Measurements from ENCODE around the gene GRIPAP1. TPM values are rescaled to one million over a fixed set of nuclear protein-coding genes. Genes with fewer than 3 reads are reported as not detected.

Gene GRIPAP1
- total RNA-seq, 1 donor from 2014 or later = 10.4 TPM

DNA sequence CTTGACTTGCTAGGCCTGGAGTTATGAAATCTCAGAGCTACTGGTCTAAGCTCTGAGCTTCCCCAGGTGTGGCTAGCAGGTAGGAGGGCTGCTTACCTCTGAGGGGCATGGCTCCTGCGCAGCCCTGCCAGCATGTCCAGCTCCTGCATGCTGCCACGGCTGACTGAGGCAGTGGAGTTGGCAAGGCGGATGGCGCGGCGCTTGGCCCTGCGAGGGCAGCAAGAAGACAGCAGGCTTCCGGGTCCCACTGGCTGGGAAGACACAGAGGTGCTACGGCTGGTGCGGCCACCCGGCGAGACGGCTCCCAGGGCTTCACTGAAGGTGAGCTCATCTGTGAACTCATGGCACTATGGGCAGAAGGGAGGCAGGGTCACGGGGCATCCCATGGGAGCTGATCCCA lies 36.1 kb downstream of the GRIPAP1 start:
- H3K4me1 ChIP-seq (ENCODE audit: control insufficient read depth in 3 of 3, insufficient read depth in 3 of 3, low read length in 3 of 3) = no peaks in the 10 kb centered on the region
- no peaks in the 10 kb centered on the region for H3K27me3 ChIP-seq (ENCODE audit: control insufficient read depth in 3 of 3, insufficient read depth in 3 of 3, low read length in 3 of 3)
- no peak overlapping the region for H3K9ac ChIP-seq (ENCODE audit: low read depth in 1 of 3, low read length in 3 of 3)
- no peaks in the 10 kb centered on the region for H3K36me3 ChIP-seq (ENCODE audit: control insufficient read depth in 3 of 3, insufficient read depth in 3 of 3, low read length in 3 of 3)
- H3K27ac ChIP-seq (ENCODE audit: low read depth, low read length) = no peak overlapping the region
- no peaks in the 10 kb centered on the region for H3K9me3 ChIP-seq (ENCODE audit: control insufficient read depth in 3 of 3, low read length in 3 of 3)
- H3K4me3 ChIP-seq (ENCODE audit: low read length in 3 of 3) = no peak overlapping the region

DNA sequence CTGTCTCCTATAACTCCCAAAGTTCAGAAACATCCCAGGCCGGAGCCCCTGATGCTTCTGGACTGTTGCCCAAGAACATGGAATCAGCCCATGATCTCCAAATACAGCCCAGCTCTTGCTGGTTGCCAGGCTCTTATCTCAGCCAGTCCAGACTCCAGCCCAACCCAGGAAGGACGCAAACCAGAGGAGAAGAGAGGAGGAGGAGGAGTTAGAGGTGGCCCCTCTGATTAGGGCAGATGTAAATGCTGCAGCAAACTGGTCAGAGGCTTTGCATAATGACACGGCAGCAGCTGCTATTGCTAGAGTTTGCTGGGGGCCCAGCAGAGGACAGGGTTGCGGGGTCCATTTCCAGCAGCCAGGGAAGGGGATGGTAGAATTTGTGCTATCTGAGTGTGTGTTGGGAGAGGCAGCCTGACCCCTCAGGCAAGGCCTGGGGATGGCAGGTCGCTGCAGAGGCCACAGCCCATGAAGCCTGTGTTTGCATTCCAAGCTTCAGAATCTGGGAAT lies 40.4 kb downstream of the GRIPAP1 start:
- Histone ChIP-seq H3K27ac (ENCODE audit: low read depth, low read length) (no peak overlapping the region), H3K27me3 (ENCODE audit: control insufficient read depth in 3 of 3, insufficient read depth in 3 of 3, low read length in 3 of 3) (no peaks in the 10 kb centered on the region), H3K4me1 (ENCODE audit: control insufficient read depth in 3 of 3, insufficient read depth in 3 of 3, low read length in 3 of 3) (peaks cover 6 to 7% (median 7%) of the 10 kb centered on the region in 3 donors), H3K9ac (ENCODE audit: low read depth in 1 of 3, low read length in 3 of 3) (no peak overlapping the region), H3K36me3 (ENCODE audit: control insufficient read depth in 3 of 3, insufficient read depth in 3 of 3, low read length in 3 of 3) (no peaks in the 10 kb centered on the region), H3K9me3 (ENCODE audit: control insufficient read depth in 3 of 3, low read length in 3 of 3) (no peaks in the 10 kb centered on the region), H3K4me3 (ENCODE audit: low read length in 3 of 3) (no peak overlapping the region)

DNA sequence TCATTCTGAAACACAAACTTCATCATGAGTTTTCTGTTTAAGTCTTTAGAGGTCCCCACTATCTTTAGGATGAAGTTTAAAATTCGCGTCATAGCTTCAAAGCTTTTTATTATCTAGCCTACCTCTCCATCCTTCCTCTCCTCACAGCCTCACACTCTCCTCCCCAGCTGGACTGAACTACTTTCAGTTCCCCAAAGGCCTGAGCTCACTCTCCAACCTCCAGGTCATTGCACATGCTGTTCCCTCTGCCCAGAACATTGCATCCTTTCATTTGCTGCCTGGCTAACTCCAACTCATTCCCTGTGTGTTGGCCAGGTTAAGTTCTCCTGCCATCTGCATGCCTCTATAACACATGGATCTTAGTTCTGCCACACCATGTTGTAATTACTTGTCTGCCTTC lies 41.8 kb downstream of the GRIPAP1 start:
- Histone ChIP-seq H3K4me1 (ENCODE audit: control insufficient read depth in 3 of 3, insufficient read depth in 3 of 3, low read length in 3 of 3) (peaks cover 19 to 20% (median 20%) of the 10 kb centered on the region in 3 donors), H3K27ac (ENCODE audit: low read depth, low read length) (no peak overlapping the region), H3K27me3 (ENCODE audit: control insufficient read depth in 3 of 3, insufficient read depth in 3 of 3, low read length in 3 of 3) (no peaks in the 10 kb centered on the region), H3K9ac (ENCODE audit: low read depth in 1 of 3, low read length in 3 of 3) (no peak overlapping the region), H3K9me3 (ENCODE audit: control insufficient read depth in 3 of 3, low read length in 3 of 3) (no peaks in the 10 kb centered on the region), H3K4me3 (ENCODE audit: low read length in 3 of 3) (no peak overlapping the region), H3K36me3 (ENCODE audit: control insufficient read depth in 3 of 3, insufficient read depth in 3 of 3, low read length in 3 of 3) (peaks cover 0 to 5% (median 0%) of the 10 kb centered on the region in 3 donors)

DNA sequence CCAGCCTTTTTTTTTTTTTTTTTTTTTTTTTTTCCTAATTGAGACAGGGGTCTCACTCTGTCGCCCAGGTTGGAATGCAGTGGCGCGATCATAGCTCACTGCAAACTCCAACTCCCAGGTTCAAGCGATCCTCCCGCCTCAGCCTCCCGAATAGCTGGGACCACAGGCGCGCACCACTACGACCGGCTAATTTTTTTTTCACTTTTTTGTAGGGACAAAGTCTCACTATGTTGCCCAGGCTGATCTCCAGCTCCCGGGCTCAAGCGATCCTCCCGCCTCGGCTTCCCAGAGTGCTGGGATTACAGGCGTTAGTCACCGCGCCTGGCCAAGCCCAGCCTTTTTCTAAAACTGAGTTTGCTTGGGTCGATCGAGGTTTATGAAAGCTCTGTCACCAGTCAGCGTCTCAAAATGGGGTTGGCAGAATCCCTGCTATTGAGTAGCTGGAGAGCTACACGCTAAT lies 43.4 kb downstream of the GRIPAP1 start:
- no peaks in the 10 kb centered on the region for H3K9me3 ChIP-seq (ENCODE audit: control insufficient read depth in 3 of 3, low read length in 3 of 3)
- H3K9ac ChIP-seq (ENCODE audit: low read depth in 1 of 3, low read length in 3 of 3) = peak overlapping the region; percentile 59 to 89 (median 85)
- peaks cover 30 to 35% (median 33%) of the 10 kb centered on the region in 3 donors for H3K4me1 ChIP-seq (ENCODE audit: control insufficient read depth in 3 of 3, insufficient read depth in 3 of 3, low read length in 3 of 3)
- H3K4me3 ChIP-seq (ENCODE audit: low read length in 3 of 3) = peak overlapping the region; percentile 65 to 72 (median 66)
- H3K27me3 ChIP-seq (ENCODE audit: control insufficient read depth in 3 of 3, insufficient read depth in 3 of 3, low read length in 3 of 3) = peaks cover 0 to 4% (median 0%) of the 10 kb centered on the region in 3 donors
- H3K27ac ChIP-seq (ENCODE audit: low read depth, low read length) = peak overlapping the region; percentile 97
- H3K36me3 ChIP-seq (ENCODE audit: control insufficient read depth in 3 of 3, insufficient read depth in 3 of 3, low read length in 3 of 3) = peaks cover 0 to 13% (median 0%) of the 10 kb centered on the region in 3 donors

DNA sequence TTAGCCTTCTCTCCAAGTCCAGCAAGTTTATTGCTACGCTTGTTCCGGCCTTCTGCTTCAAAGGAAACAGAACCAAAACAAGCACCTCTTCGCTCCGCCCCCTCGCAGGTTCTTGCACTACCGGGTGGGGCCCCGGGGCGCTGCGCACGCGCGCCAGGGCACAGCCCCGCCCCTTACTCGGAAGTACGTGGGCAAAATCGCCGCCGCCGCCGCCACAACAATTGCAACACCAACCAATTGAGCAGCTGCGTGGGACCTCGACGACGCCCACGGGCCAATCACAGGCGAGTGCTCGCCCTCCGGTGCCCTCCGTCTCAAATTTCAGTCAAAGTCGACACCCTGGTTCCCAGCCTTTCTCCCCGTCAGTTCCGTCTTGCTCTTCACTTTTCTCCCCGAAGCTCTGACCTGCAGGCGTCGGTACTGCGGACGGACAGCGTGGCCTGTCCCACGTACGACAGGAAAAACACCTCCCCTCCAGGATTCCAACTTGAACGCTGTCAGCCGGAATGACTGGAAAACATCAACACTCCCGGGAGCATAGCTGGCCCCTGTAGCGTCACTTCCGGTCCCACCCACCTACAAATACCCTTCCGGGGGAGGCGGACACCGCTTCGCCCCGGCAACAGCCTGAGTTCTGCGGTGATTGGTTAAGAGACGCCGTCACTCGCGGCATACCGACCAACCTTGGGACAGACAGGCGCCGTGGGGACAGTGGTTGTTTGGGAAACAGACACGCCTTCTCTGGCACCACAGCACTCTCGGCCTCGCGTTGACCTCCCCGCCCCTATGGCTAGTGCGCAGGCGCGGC lies 44.0 kb downstream of the GRIPAP1 start:
- peak overlapping the region; percentile 83 to 85 (median 84) for H3K4me3 ChIP-seq (ENCODE audit: low read length in 3 of 3)
- H3K27ac ChIP-seq (ENCODE audit: low read depth, low read length) = peak overlapping the region; percentile 97
- H3K36me3 ChIP-seq (ENCODE audit: control insufficient read depth in 3 of 3, insufficient read depth in 3 of 3, low read length in 3 of 3) = peaks cover 0 to 13% (median 0%) of the 10 kb centered on the region in 3 donors
- no peaks in the 10 kb centered on the region for H3K9me3 ChIP-seq (ENCODE audit: control insufficient read depth in 3 of 3, low read length in 3 of 3)
- H3K9ac ChIP-seq (ENCODE audit: low read depth in 1 of 3, low read length in 3 of 3) = peak overlapping the region; percentile 89 to 96 (median 89)
- peaks cover 0 to 4% (median 0%) of the 10 kb centered on the region in 3 donors for H3K27me3 ChIP-seq (ENCODE audit: control insufficient read depth in 3 of 3, insufficient read depth in 3 of 3, low read length in 3 of 3)
- peaks cover 36 to 40% (median 37%) of the 10 kb centered on the region in 3 donors for H3K4me1 ChIP-seq (ENCODE audit: control insufficient read depth in 3 of 3, insufficient read depth in 3 of 3, low read length in 3 of 3)

DNA sequence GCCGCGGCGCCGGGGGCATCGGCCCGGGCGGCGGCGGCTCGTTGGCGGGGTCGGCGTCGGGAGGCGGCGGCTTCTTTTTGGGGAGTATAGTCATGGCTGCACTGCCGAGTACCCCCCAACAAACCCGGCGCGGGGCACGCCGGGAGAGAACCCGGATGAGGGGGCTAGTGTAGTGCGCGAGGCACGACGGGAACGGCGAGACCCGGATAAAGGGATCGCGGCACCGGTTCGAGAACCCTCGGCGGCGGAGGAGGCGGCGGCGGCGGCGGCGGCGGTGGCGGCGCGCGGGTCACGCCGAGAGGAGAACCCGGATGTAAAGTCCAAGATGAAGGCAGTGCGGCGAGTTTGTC lies 44.6 kb downstream of the GRIPAP1 start, which contains the start of gene OTUD5:
OTUD5 (minus strand) TSS at position 131 of the 350 bp plus-strand sequence; CDS start at position 94, 37 bp downstream.
- Histone ChIP-seq H3K4me3 (ENCODE audit: low read length in 3 of 3) (peak within 1 kb of the TSS; percentile 83 to 85 (median 84)), H3K36me3 (ENCODE audit: control insufficient read depth in 3 of 3, insufficient read depth in 3 of 3, low read length in 3 of 3) (peaks cover 0 to 13% (median 0%) of the 10 kb centered on the region in 3 donors), H3K9ac (ENCODE audit: low read depth in 1 of 3, low read length in 3 of 3) (peak within 1 kb of the TSS; percentile 89 to 96 (median 89)), H3K27ac (ENCODE audit: low read depth, low read length) (peak within 1 kb of the TSS; percentile 97), H3K9me3 (ENCODE audit: control insufficient read depth in 3 of 3, low read length in 3 of 3) (no peaks in the 10 kb centered on the region), H3K27me3 (ENCODE audit: control insufficient read depth in 3 of 3, insufficient read depth in 3 of 3, low read length in 3 of 3) (peaks cover 0 to 4% (median 0%) of the 10 kb centered on the region in 3 donors), H3K4me1 (ENCODE audit: control insufficient read depth in 3 of 3, insufficient read depth in 3 of 3, low read length in 3 of 3) (peaks cover 37 to 44% (median 42%) of the 10 kb centered on the region in 3 donors)

DNA sequence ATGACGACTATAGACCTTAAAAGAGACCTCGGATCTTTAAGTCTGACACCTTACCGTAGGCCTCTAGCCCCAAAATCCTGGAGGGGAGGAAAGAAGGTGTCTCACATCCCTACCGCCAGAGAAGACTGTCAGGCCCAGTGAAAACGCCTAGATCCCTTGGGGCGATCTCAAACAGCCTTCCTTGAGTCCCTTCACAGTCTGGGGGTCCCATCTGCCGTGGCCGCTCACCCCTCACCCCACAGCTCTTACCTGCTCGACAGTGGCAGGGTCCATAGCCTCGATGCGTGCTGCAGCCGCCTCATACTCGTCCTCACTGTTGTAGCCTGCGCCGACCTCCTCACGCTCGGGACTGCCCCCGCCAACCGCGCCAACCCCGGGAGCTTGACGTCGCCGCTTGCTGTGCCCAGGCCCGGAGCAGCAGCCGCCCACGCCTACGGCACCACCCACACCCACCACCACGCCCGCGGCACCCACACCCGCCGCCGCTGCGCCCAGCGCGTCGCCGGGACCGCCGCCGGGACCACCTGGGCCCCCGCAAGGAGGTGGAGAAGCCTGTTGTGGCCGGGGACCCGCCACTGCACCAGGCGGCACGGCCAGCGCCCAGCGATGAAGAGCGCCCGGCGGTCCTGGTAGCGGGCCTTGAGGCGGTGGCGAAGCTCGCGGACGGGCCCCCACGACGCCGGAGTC lies 45.2 kb downstream of the GRIPAP1 start:
- peak overlapping the region; percentile 71 to 89 (median 77) for H3K9ac ChIP-seq (ENCODE audit: low read depth in 1 of 3, low read length in 3 of 3)

DNA sequence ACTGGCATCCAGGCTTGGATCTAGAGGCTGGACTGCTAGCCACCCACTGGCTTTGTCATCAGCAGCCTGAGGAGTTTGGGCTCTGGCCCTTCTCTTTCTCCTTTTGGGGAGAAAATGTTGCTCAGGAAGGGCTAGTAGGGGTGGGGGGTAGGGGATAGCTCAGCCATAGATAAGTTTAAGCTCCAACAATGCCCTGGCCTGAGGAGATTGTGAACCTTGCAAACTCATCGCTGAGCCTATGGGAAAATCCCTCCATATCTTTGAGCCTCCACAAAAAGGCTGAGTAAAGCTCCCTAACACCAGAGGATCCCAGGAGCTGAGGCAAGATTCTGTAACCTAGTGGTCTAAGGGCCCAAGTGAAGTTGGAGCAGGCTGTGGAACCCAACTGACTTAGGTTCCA lies 53.5 kb downstream of the GRIPAP1 start:
- H3K9me3 ChIP-seq (ENCODE audit: control insufficient read depth in 3 of 3, low read length in 3 of 3) = no peaks in the 10 kb centered on the region
- H3K4me3 ChIP-seq (ENCODE audit: low read length in 3 of 3) = no peak overlapping the region
- peaks cover 7 to 11% (median 8%) of the 10 kb centered on the region in 3 donors for H3K4me1 ChIP-seq (ENCODE audit: control insufficient read depth in 3 of 3, insufficient read depth in 3 of 3, low read length in 3 of 3)
- H3K9ac ChIP-seq (ENCODE audit: low read depth in 1 of 3, low read length in 3 of 3) = no peak overlapping the region
- H3K27me3 ChIP-seq (ENCODE audit: control insufficient read depth in 3 of 3, insufficient read depth in 3 of 3, low read length in 3 of 3) = no peaks in the 10 kb centered on the region
- H3K27ac ChIP-seq (ENCODE audit: low read depth, low read length) = no peak overlapping the region
- peaks cover 0 to 3% (median 0%) of the 10 kb centered on the region in 3 donors for H3K36me3 ChIP-seq (ENCODE audit: control insufficient read depth in 3 of 3, insufficient read depth in 3 of 3, low read length in 3 of 3)

More for the DNA sequence above, 45.2 kb downstream of the GRIPAP1 start:
- Histone ChIP-seq H3K4me1 (ENCODE audit: control insufficient read depth in 3 of 3, insufficient read depth in 3 of 3, low read length in 3 of 3) (peaks cover 37 to 44% (median 44%) of the 10 kb centered on the region in 3 donors), H3K4me3 (ENCODE audit: low read length in 3 of 3) (peak overlapping the region; percentile 75 to 84 (median 81)), H3K9me3 (ENCODE audit: control insufficient read depth in 3 of 3, low read length in 3 of 3) (no peaks in the 10 kb centered on the region), H3K36me3 (ENCODE audit: control insufficient read depth in 3 of 3, insufficient read depth in 3 of 3, low read length in 3 of 3) (peaks cover 0 to 13% (median 0%) of the 10 kb centered on the region in 3 donors), H3K27me3 (ENCODE audit: control insufficient read depth in 3 of 3, insufficient read depth in 3 of 3, low read length in 3 of 3) (peaks cover 0 to 4% (median 0%) of the 10 kb centered on the region in 3 donors), H3K27ac (ENCODE audit: low read depth, low read length) (peak overlapping the region; percentile 69)

DNA sequence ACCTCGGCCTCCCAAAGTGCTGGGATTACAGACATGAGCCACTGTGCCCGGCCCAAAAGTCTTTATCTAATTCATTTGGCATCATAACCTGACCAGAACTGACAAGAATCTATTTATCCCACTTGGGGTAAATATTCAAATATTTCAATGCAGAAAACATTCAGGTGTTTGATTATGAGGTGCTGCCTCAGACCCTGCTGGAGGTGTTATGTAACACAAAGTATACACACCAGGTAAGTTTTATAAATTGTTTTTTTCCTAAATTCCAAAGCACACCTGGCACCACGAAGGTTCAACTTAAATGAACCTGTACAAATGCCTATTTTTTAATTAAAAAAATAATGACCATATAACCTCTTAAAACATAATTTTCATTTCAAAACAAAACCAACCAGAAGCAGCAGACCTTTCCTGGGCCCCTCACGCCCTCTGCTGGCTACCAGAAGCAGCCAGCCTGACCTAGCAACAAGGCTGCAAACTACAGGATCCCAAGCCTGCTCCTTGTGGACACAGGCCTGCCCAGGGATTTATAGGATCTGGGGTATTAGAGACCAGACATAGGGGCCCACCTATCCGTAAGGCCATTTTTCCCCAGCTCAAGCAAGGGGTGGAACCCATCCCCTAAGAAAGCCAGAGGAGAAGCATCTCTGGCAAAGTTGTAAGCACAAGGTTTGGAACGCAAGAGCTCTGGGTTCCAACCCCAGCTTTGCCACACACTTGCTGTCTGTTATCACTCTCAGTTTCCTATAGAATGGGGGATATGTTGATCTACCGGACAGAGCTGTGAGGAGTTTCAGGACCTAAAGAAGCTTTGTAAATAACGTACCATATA lies 56.3 kb downstream of the GRIPAP1 start:
- peaks cover 2 to 10% (median 4%) of the 10 kb centered on the region in 3 donors for H3K36me3 ChIP-seq (ENCODE audit: control insufficient read depth in 3 of 3, insufficient read depth in 3 of 3, low read length in 3 of 3)
- H3K27me3 ChIP-seq (ENCODE audit: control insufficient read depth in 3 of 3, insufficient read depth in 3 of 3, low read length in 3 of 3) = no peaks in the 10 kb centered on the region
- no peaks in the 10 kb centered on the region for H3K9me3 ChIP-seq (ENCODE audit: control insufficient read depth in 3 of 3, low read length in 3 of 3)
- H3K4me1 ChIP-seq (ENCODE audit: control insufficient read depth in 3 of 3, insufficient read depth in 3 of 3, low read length in 3 of 3) = peaks cover 0 to 8% (median under 1%) of the 10 kb centered on the region in 3 donors
- H3K4me3 ChIP-seq (ENCODE audit: low read length in 3 of 3) = no peak overlapping the region
- no peak overlapping the region for H3K27ac ChIP-seq (ENCODE audit: low read depth, low read length)
- no peak overlapping the region for H3K9ac ChIP-seq (ENCODE audit: low read depth in 1 of 3, low read length in 3 of 3)

Data from skeletal muscle tissue (tissue), 4 donors.